ENCODE data around the gene PRDM1.
"Not testable (repeated sequence)": the region's sequence is repeated elsewhere in the genome, so short reads cannot be mapped to it uniquely, and the experiment has no call there.

Gene PRDM1

DNA sequence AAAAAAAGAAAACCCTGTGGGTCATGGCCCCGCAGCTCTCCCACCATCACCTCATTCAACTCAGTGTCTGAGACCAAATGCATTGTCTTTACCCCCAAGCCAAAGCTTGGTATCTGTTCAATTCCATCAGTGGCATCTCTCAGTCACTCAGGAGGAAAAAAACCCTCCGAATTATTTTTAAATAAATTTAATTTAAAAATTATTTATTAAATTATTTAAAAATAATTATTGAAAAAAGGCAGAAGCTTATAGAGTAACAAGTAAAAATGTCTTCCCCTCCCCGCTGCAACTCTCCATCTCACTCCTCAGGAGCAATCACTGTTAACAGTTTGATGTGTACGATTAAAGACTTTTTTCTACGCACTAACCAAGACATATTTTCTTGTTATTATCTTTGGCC lies 50.7 kb downstream of the PRDM1 start:
- no peak for DNase-seq (ENCODE audit: low spot score)

GRCh38 chr6:106138151-106138550 lies 52.0 kb downstream of the PRDM1 start:
- no peak for DNase-seq (ENCODE audit: low spot score)

DNA sequence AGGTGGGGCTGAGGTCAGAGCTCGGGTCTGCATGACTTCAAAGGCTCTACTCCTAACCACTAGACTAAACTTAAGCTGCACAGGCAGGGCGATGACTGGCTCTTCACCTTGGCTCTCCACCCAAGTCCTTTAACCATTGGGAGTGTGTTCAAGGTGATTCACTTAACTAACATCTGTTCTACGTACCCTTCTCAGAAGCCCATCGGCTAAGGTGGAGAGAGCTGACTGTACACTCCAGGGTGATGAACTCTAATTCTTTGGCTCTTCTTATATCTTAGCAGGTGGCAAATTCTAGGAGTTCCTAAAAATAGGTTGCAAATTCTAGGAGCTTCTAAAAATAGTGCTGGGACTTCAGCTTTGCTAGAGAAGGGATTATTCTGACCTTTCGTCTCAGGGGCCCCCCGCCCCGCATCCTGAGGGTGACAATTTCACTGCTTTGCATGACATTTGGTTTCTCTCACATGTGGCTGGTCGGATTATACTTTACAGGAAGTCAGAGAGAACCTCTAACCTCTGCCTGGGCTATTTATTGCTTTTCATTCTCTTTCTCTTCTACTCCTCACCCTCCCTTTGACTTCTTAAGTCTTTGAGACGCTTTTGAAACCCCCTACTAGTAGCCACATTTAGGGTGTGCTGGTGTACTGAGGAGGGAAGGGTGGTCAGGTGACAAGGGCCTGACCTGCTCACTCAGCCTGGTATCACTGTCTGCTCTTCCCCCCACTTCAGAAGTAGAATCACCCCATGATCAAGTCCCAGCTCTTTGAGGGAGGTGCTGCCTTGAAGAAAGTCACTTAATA lies 55.5 kb downstream of the PRDM1 start:
- no peak for DNase-seq (ENCODE audit: low spot score)

DNA sequence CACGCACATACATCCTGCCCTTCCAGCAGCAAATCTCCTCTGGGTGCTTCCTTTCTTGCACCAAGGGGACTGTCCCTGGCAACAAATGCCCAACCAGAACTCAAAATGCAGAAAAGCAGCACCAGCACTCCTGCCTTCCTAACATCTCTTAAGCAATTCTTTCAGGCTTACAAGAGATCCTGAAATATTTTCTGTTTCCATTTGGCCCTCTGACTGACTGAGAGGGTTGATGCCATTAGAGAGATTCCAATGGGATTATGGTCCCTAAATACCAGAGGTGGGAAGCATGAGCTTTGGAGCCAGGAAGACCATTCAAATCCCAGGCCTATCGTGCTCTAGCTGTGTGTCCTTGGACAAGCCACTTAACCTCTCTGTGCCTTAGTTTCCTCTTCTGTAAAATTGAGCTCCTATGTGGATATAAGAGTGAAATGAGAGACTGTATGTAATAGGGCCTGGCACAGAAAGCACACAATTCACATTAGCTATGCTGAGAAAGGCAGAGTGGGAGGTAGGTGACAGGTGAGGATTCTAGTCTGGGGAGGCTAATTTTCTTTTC lies 56.8 kb downstream of the PRDM1 start:
- DNase-seq (ENCODE audit: low spot score), result no peak

DNA sequence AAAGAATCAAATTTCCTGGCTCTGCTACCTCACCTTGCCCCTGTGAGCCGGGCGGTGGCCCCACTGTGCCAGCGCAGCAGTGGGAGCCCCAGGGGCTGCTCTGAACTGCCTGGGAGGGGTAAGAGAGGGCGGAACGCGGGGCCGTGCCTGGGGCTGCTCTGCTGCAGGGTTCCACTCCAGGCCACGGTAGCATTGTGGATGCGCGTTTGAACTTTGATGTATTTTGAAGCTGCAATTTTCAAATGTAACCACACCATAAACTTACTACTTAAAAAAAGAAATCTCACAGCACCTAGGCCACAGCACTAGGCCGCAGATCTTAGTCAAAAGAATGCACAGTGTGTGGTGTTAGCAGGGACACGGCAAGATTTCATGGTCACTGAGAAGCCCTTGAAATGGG lies 57.5 kb downstream of the PRDM1 start:
- DNase-seq (ENCODE audit: low spot score), result no peak

GRCh38 chr6:106145144-106145543 lies 59.0 kb downstream of the PRDM1 start:
- no peak for DNase-seq (ENCODE audit: low spot score)

GRCh38 chr6:106145741-106146227 lies 59.6 kb downstream of the PRDM1 start:
- no peak for DNase-seq (ENCODE audit: low spot score)

GRCh38 chr6:106146852-106147351 lies 60.8 kb downstream of the PRDM1 start:
- DNase-seq (ENCODE audit: low spot score), result no peak

DNA sequence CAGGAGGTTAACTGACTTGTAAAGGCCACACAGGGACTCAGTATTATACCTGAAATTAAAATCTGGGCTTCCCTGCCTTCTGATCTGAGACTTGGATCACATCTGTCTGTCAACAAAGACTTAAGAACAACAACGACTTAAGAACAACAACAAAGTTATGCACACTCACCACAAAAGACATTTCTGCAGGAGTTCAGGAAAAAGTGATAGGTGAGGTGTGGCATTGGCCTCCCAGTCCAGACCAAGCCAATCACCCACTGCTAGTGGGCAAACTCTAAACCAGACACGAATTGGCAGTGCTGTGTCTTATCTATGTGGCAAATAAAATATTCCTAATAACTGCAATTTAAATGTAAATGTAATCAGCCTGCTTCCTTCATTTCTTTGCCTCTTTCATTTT lies 61.3 kb downstream of the PRDM1 start:
- DNase-seq (ENCODE audit: low spot score), result no peak

DNA sequence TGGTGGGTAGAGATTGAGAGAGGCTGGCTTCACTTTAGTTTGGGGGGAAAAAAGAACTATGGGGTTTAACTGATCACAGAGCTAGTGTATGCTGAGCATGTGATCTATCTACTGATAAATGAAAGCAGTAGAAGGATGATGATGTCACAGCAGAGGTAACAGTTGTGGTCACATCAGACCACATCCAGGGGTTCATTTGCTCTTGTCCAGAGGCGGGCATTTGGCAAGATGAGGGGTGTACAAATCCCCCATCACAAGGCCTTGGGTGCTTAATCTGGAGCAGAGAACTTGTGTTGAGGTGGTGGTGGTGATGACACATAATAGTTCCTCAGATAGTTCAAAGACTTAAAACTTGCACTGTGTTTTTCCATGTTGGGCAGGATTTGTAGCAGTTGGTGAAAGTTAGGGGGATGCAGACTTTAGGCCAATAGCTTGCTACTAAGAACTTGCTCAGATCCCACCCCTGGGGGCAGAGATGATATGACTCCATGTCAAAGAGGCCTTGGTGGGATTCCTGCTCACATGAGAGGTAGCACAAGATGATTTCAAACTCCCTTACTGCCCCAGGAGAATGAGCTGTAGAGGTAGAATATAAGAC lies 63.4 kb downstream of the PRDM1 start:
- no peak for DNase-seq (ENCODE audit: low spot score)

- not testable (repeated sequence) for DNase-seq (ENCODE audit: low spot score)
These were observed 66.3 kb downstream of the PRDM1 start for GRCh38 chr6:106152476-106152875.

GRCh38 chr6:106152952-106153351 lies 66.8 kb downstream of the PRDM1 start:
- DNase-seq (ENCODE audit: low spot score), result no peak

DNA sequence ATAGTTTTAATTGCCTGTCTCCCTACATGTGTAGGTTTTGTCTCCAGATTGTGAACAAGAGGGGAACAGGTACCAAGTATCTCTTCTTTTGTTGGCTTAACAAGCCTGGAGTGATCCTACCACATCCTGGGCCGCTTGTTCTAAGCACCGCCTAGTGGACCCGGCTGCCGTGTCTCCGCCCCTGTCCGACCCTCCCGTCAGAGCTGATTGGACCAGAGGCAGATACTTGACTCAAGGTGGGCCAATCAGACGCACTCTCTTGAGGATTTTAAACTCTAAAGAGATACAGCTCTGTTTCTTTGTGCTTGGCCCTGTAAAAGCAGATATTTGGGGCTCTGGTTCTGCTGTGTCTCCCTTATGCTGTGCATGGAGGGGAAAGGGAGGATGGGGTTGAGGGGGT lies 68.2 kb downstream of the PRDM1 start:
- peak; percentile 41 for DNase-seq (ENCODE audit: low spot score)

GRCh38 chr6:106155219-106155830 lies 69.2 kb downstream of the PRDM1 start:
- no peak for DNase-seq (ENCODE audit: low spot score)

DNA sequence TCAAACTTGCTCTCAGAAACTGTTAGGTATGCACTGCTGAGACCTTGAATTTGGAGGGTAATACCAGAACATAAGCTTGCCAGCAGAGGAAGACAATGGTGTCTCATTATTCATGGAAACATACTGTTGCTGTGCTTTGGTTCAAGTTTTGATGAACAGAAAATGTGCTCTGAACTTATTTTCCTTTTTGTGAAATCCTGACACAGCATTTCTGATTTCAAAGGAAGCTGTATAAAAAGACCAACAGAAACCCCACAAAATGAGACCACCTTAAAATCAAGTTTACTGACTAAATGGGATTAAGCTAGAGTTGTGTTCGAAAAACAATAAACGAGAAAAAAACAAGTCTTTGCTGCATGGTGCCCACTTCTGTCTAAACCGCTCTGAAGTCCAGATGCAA lies 70.3 kb downstream of the PRDM1 start:
- DNase-seq (ENCODE audit: low spot score), result no peak

DNA sequence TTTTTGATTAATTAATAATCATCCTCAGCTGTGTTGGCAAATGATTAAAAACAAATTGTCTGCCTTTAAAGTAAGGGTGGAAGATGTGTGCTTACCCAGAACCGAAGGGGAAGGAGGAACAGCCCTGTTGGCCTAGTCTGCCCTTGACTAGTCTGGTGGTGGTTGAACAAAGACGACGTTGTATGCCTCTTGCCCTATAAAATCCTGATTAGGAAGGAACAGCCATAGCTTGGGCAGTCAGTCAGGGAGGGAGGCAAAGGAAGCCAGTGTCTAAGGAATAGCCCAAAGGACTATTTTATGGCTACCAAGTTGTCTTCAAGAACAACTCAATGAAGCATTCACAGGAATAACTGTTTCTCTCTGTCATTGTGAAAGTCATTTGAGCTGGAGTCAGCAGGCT lies 70.7 kb downstream of the PRDM1 start:
- DNase-seq (ENCODE audit: low spot score), result no peak

GRCh38 chr6:106158816-106159215 lies 72.7 kb downstream of the PRDM1 start:
- no peak for DNase-seq (ENCODE audit: low spot score)

Data from iPS-NIHi11 (cell line).